BE2C (cell line): ENCODE data around the gene C10orf90.

Experiments
- DNase-seq: peaks from one replicate; pipeline ENCODE4 v3.0.0-alpha.2; 2020
- H3K27me3 ChIP-seq: fragments of 250-450 bp; sonication (Bioruptor Pico); 2 replicates; pipeline ENCODE4 v1.5.1; 2020; ENCODE audit warnings: mild to moderate bottlenecking
- H3K36me3 ChIP-seq: fragments of 250-450 bp; sonication (Bioruptor Pico); 2 replicates; pipeline ENCODE4 v1.5.1; 2020; ENCODE audit warnings: mild to moderate bottlenecking
- H3K4me1 ChIP-seq: fragments of 250-450 bp; sonication (Bioruptor Pico); 2 replicates; pipeline ENCODE4 v1.5.1; 2020
- H3K4me3 ChIP-seq: 2 replicates; pipeline ENCODE4 v1.5.1; 2011; ENCODE audit warnings: low read depth, low read length
- H3K9me3 ChIP-seq: fragments of 250-450 bp; sonication (Bioruptor Pico); 2 replicates; pipeline ENCODE4 v1.5.1; 2020
- TF ChIP-seq, protein P1 (sequence below): IDR thresholded peaks from 2 replicates; pipeline ENCODE4 v1.5.1; 2012; ENCODE audit warnings: mild to moderate bottlenecking, low read depth, low read length

C10orf90 gene

DNA sequence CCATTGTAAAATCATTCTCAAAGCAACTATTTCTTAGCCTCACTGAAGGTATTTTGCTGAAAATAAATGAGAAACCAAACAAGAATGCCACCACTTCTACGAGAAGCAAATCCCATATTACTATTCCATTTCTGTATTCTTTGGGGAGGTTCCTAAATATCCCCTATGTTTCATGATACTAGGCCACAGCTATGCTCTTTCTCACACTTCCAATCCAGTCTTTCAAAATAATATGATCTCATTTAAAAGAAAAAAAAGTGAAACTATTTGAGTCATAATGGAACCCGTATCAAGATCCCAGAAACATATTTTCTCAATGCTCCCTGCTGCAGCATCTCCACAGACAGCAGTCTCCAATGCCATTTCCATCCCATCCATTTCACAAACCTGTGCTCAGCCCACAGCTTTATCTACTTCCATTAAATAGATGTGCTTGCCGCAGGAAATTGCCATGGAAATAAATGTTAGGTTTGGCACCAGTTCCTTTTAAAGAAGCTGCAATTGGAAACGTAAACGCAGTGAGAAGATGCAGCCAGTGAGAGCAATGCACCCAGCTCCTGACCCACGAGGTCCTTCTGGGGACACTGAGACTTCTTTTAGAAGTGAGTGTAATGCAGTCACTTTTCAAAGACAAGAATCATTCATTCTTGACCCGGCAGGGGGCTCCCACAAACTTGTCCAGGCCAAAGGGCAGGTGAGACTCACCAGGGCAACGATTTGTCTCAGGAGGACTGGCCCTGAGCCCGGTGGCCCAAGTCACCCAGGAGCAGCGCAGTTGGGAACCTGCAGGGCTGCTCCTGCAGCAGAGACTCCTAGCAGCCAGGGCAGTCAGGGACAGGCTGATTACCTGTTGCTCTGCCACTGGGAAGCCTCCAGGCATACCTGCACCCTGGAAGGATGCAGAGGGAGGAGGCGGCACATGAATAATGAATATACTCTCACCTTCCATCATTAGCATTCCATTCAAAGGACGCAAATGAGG lies 99.6 kb downstream of the C10orf90 start:
- Histone ChIP-seq H3K9me3 (no peaks in the 10 kb centered on the region), H3K4me3 (no peak overlapping the region), H3K27me3 (no peaks in the 10 kb centered on the region), H3K36me3 (no peaks in the 10 kb centered on the region), H3K4me1 (no peaks in the 10 kb centered on the region)
- TF ChIP-seq, protein P1, sequence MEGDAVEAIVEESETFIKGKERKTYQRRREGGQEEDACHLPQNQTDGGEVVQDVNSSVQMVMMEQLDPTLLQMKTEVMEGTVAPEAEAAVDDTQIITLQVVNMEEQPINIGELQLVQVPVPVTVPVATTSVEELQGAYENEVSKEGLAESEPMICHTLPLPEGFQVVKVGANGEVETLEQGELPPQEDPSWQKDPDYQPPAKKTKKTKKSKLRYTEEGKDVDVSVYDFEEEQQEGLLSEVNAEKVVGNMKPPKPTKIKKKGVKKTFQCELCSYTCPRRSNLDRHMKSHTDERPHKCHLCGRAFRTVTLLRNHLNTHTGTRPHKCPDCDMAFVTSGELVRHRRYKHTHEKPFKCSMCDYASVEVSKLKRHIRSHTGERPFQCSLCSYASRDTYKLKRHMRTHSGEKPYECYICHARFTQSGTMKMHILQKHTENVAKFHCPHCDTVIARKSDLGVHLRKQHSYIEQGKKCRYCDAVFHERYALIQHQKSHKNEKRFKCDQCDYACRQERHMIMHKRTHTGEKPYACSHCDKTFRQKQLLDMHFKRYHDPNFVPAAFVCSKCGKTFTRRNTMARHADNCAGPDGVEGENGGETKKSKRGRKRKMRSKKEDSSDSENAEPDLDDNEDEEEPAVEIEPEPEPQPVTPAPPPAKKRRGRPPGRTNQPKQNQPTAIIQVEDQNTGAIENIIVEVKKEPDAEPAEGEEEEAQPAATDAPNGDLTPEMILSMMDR = no peak
- DNase-seq = no peak

DNA sequence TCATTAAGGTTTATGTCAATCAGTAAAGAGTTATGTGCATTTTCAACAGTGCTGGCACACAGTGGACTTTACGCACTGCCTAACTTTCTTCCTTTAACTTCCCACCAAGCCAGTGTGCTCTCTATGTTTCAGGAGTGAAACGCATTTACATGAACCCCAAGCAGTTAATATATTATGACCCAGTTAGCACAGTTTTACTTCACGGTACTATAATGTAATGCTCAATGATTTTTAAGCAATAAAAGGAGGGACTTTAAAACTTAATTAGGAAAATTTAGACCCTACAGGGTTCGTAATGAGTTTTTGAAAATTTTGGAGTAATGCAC lies 100.3 kb downstream of the C10orf90 start:
- H3K9me3 ChIP-seq = no peaks in the 10 kb centered on the region
- H3K4me3 ChIP-seq = no peak overlapping the region
- no peaks in the 10 kb centered on the region for H3K36me3 ChIP-seq
- no peak for DNase-seq
- no peaks in the 10 kb centered on the region for H3K27me3 ChIP-seq
- H3K4me1 ChIP-seq = no peaks in the 10 kb centered on the region
- TF ChIP-seq, protein P1 = no peak

DNA sequence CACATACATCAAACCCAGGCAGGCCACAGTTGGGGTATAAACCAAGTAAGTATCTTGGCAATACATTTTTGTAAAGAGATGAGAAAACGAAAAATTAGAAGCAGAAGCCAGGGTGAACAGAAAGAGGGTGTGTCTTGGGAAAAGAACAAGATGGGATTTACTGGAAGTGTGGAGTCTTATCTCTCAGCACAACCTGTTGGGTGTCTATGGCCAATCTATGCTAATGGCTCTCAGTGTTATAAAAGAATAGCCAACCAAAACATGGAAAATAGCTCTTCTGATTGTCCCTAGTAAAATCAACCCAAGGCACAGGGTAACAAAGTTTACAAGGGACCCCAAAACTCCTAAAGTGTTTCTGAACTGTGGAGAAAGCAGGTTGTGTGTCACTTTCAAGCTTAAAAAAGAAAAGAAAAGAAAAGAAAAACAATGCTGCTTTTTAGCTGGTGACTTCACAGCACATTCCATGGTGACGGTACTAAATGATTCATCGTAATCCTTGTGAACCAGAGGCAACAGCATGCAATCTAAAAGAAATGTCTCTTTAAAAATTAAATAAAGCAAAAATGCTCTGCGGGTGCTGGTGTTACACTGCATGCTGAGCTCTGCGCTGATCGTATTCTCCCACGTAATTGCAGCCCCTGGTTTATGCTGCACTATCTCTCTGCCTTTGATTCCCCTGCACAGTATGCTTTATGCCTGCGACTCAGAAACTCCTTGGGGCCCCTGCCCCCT lies 100.8 kb downstream of the C10orf90 start:
- H3K9me3 ChIP-seq = no peaks in the 10 kb centered on the region
- no peak overlapping the region for H3K4me3 ChIP-seq
- no peaks in the 10 kb centered on the region for H3K36me3 ChIP-seq
- no peaks in the 10 kb centered on the region for H3K4me1 ChIP-seq
- no peak for DNase-seq
- TF ChIP-seq, protein P1 = no peak
- H3K27me3 ChIP-seq = no peaks in the 10 kb centered on the region

DNA sequence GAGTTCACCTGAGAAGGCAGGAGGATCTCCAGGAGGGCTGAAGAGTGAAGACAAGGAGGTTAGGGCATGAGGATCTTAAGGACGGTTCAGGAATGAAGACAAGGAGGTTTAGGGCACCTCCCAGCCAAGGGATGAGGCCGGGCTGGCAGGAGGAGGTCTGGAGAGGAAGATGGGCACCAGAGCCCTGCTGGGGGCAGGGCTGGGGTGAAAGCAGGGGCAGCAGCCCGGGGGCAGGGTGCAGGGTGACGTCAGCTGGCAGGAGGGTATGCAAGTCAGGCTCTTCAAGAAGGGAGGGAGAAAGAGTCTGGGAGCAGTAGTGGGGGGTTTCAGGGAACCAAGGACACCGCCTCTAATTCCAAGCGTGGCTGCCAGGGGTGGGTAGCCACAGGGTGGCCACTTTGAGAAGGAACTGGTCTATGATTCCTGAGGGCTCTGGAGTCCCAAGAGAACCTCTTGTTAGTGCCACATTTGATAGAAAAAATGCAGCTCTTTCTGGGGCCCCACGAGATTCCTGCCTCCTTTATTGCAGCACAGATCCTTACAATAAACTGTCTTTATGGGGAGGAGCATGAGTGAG lies 101.6 kb downstream of the C10orf90 start:
- H3K4me1 ChIP-seq = no peaks in the 10 kb centered on the region
- no peak for DNase-seq
- H3K9me3 ChIP-seq = no peaks in the 10 kb centered on the region
- no peaks in the 10 kb centered on the region for H3K27me3 ChIP-seq
- H3K36me3 ChIP-seq = no peaks in the 10 kb centered on the region
- TF ChIP-seq, protein P1 = no peak
- no peak overlapping the region for H3K4me3 ChIP-seq

DNA sequence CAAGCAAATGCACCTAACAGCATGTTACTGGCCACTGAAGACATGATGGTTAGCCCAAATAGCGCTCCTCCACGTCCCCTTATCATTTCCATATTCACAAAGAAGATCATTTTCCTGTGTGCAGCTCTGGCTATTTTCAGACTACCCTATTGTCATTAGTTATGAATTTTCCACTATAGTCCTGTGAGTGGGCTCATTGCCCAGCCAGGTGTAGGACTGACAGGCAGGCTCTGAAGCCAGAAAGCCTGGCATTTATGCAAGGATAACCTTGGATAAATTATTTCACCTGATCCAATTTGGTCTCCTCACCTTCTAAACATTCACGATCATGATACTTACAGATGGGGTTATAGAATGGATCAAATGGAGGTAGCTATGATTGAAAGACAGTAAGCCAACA lies 104.6 kb downstream of the C10orf90 start:
- H3K9me3 ChIP-seq = no peaks in the 10 kb centered on the region
- no peak overlapping the region for H3K4me3 ChIP-seq
- H3K27me3 ChIP-seq = no peaks in the 10 kb centered on the region
- H3K4me1 ChIP-seq = no peaks in the 10 kb centered on the region
- TF ChIP-seq, protein P1 = no peak
- no peak for DNase-seq
- H3K36me3 ChIP-seq = no peaks in the 10 kb centered on the region
